T-cell (primary cell): ENCODE results near the gene SLC16A7. TPM values are rescaled to one million over a fixed set of nuclear protein-coding genes. Genes with fewer than 3 reads are reported as not detected.

ENCODE experiments used
- ATAC-seq, 4 experiments: fragments of 200-7000 bp in 3 of 4; fragments of 150-1000 bp in 1 of 4; cut with Tn5 transposase; replicated peaks in 1 of 4; 1 replicate in 3 of 4; 2 replicates in 1 of 4; pipeline ENCODE4 v1.10.0; 2021; ENCODE audit warnings: moderate library complexity in 3 of 4, mild to moderate bottlenecking in 2 of 4, moderate number of reproducible peaks in 1 of 4
- CTCF ChIA-PET, 2 donors: fragments of 300-600 bp; sonication (Branson Sonifier 250); formaldehyde crosslinking; loops; one replicate each; lab custom pipeline; 2022; ENCODE audit warnings: antibody characterized with exemption in 2 of 2; lab: Charles Lee
- POLR2A ChIA-PET, 2 donors: fragments of 300-600 bp; sonication (Branson Sonifier 250); formaldehyde crosslinking; loops; one replicate each; lab custom pipeline; 2022; ENCODE audit warnings: antibody characterized with exemption in 2 of 2; lab: Charles Lee
- DNase-seq, 35 experiments: peaks; one replicate each; pipeline versions ENCODE4 v3.0.0 to v3.0.0-alpha.2; 2013 to 2023
- H3K27ac ChIP-seq: one replicate; pipeline ENCODE4 v1.5.1; 2013; ENCODE audit warnings: low read length
- H3K27me3 ChIP-seq, 2 experiments: replicated peaks in 1 of 2; 1 replicate in 1 of 2; 2 replicates in 1 of 2; pipeline versions ENCODE4 v1.6.1 to v1.7.0; 2013; ENCODE audit warnings: low read length in 1 of 2, mixed read lengths in 1 of 2; ENCODE audit not compliant: control insufficient read depth in 2 of 2, insufficient read depth in 2 of 2; ENCODE audit errors: extremely low read depth in 1 of 2
- H3K36me3 ChIP-seq, 2 donors: 1 replicate in 1 of 2; 2 replicates in 1 of 2; pipeline versions ENCODE4 v1.6.1 to v1.7.0; 2013; ENCODE audit warnings: low read length in 1 of 2; ENCODE audit not compliant: control insufficient read depth in 2 of 2, insufficient read depth in 1 of 2; ENCODE audit errors: extremely low read depth in 1 of 2
- H3K4me1 ChIP-seq, 2 experiments: 1 replicate in 1 of 2; 2 replicates in 1 of 2; pipeline versions ENCODE4 v1.6.1 to v1.7.0; 2013; ENCODE audit warnings: low read length in 2 of 2, mixed read lengths in 1 of 2; ENCODE audit not compliant: insufficient read depth in 2 of 2, control insufficient read depth in 1 of 2; ENCODE audit errors: extremely low read depth in 1 of 2
- H3K4me3 ChIP-seq, 2 donors: 1 replicate in 1 of 2; 2 replicates in 1 of 2; pipeline versions ENCODE4 v1.5.1 to v1.7.0; 2013; ENCODE audit warnings: mild to moderate bottlenecking in 2 of 2, low read length in 1 of 2, moderate library complexity in 1 of 2; ENCODE audit not compliant: control insufficient read depth in 1 of 2; ENCODE audit errors: extremely low read depth in 1 of 2
- H3K9me3 ChIP-seq: 2 replicates; pipeline ENCODE4 v1.7.0; 2013
- H3K27ac Mint-ChIP-seq, 2 donors: one replicate each; pipeline ENCODE4 v1.8.0; 2020 to 2021; ENCODE audit warnings: mild to moderate bottlenecking in 2 of 2, mixed read lengths in 2 of 2
- H3K27me3 Mint-ChIP-seq, 2 donors: one replicate each; pipeline ENCODE4 v1.8.0; 2021 to 2022; ENCODE audit warnings: mixed read lengths in 2 of 2
- H3K36me3 Mint-ChIP-seq: one replicate; pipeline ENCODE4 v1.8.0; 2021; ENCODE audit warnings: mixed read lengths
- H3K4me1 Mint-ChIP-seq, 3 donors: one replicate each; pipeline ENCODE4 v1.8.0; 2020 to 2022; ENCODE audit warnings: mixed read lengths in 3 of 3, mild to moderate bottlenecking in 1 of 3
- H3K4me3 Mint-ChIP-seq, 3 donors: one replicate each; pipeline ENCODE4 v1.8.0; 2020 to 2022; ENCODE audit warnings: mild to moderate bottlenecking in 3 of 3, mixed read lengths in 3 of 3, moderate library complexity in 3 of 3
- H3K9me3 Mint-ChIP-seq, 3 donors: one replicate each; pipeline ENCODE4 v1.8.0; 2020 to 2022; ENCODE audit warnings: mixed read lengths in 3 of 3
- WGBS: methylation state at CpG from one replicate; pipeline ENCODE4 v1.1.5; 2013; ENCODE audit warnings: missing lambda C conversion rate; ENCODE audit not compliant: insufficient coverage; 5-methylcytosine and 5-hydroxymethylcytosine counted together
- total RNA-seq, 35 experiments: library from RNA in 6 of 35; stranded (reverse) in 6 of 35; fragments of 120-200 nt in 1 of 35; gene quantifications; one replicate each; pipeline versions ENCODE4 v1.2.1 to v1.2.4 and lab custom pipeline; 2013 to 2026

The SLC16A7 gene
- total RNA-seq, 5 donors from 2014 or later (not counting 1 experiment from before 2014, with no cell fraction given): 43.3 to 54.6 (median 49.4) TPM

- peaks cover 11 to 22% (median 12%) of the 10 kb centered on the region in 3 donors for H3K9me3 Mint-ChIP-seq
- peaks cover 35% of the 10 kb centered on the region for H3K36me3 Mint-ChIP-seq
- peaks cover 39 to 50% (median 42%) of the 10 kb centered on the region in 3 donors for H3K4me1 Mint-ChIP-seq
- ChIA-PET POLR2A (interaction anchor here in 1 of 2 donors (0.7 kb wide), 1 partner anchor 119 kb away, joined by 3 read pairs; no protein-coding TSS in a partner anchor), CTCF (no interaction called here)
- Histone ChIP-seq H3K27me3 (no peaks in the 10 kb centered on the region), H3K4me3 (no peak overlapping the region), H3K4me1 (peaks cover 0 to 10% of the 10 kb centered on the region in 2 experiments), H3K36me3 (peaks cover 0 to 17% of the 10 kb centered on the region in 2 donors), H3K27ac (no peak overlapping the region), H3K9me3 (peaks cover 2% of the 10 kb centered on the region)
- H3K4me3 Mint-ChIP-seq: no peak overlapping the region
- H3K27me3 Mint-ChIP-seq: no peaks in the 10 kb centered on the region
- H3K27ac Mint-ChIP-seq: no peak overlapping the region
- DNase-seq (no peak), ATAC-seq (no peak)
Observed at GRCh38 chr12:59615392-59616165, 19.8 kb downstream of the SLC16A7 start.

GRCh38 chr12:59619461-59620240 is 23.8 kb downstream of the SLC16A7 start:
- WGBS: no CpG with 5 or more reads among the region's 1 CpG
- Histone ChIP-seq H3K27ac (no peak overlapping the region), H3K36me3 (no peaks in the 10 kb centered on the region), H3K4me3 (no peak overlapping the region), H3K4me1 (peaks cover 0 to 10% of the 10 kb centered on the region in 2 experiments), H3K27me3 (no peaks in the 10 kb centered on the region), H3K9me3 (no peaks in the 10 kb centered on the region)
- no peak for DNase-seq
- H3K4me1 Mint-ChIP-seq: peaks cover 66 to 80% (median 69%) of the 10 kb centered on the region in 3 donors
- POLR2A ChIA-PET: no interaction called here
- no peaks in the 10 kb centered on the region for H3K9me3 Mint-ChIP-seq
- no peak overlapping the region for H3K27ac Mint-ChIP-seq
- no peak overlapping the region for H3K4me3 Mint-ChIP-seq
- H3K27me3 Mint-ChIP-seq: no peaks in the 10 kb centered on the region
- CTCF ChIA-PET: no interaction called here
- H3K36me3 Mint-ChIP-seq: peaks cover 10% of the 10 kb centered on the region
- no peak for ATAC-seq

- Mint-ChIP-seq H3K4me1 (peaks cover 69 to 83% (median 73%) of the 10 kb centered on the region in 3 donors), H3K36me3 (peaks cover 14% of the 10 kb centered on the region), H3K27me3 (no peaks in the 10 kb centered on the region), H3K9me3 (no peaks in the 10 kb centered on the region), H3K4me3 (no peak overlapping the region), H3K27ac (no peak overlapping the region)
- Histone ChIP-seq H3K27me3 (no peaks in the 10 kb centered on the region), H3K27ac (no peak overlapping the region), H3K9me3 (no peaks in the 10 kb centered on the region), H3K4me3 (no peak overlapping the region), H3K4me1 (peaks cover 0 to 10% of the 10 kb centered on the region in 2 experiments), H3K36me3 (no peaks in the 10 kb centered on the region)
- 86% methylated on average over 3 of the region's 3 CpGs for WGBS
- POLR2A ChIA-PET: no interaction called here
- ATAC-seq (no peak), DNase-seq (no peak)
- CTCF ChIA-PET: interaction anchor here in 1 of 2 donors (1.0 kb wide), 1 partner anchor 24 kb away, joined by 3 read pairs; the partner anchor contains the start of gene SLC16A7
Observed at GRCh38 chr12:59620326-59620725, 24.5 kb downstream of the SLC16A7 start.

- WGBS: no CpG with 5 or more reads among the region's 1 CpG
- CTCF ChIA-PET: no interaction called here
- no peaks in the 10 kb centered on the region for H3K9me3 Mint-ChIP-seq
- no peak overlapping the region for H3K4me3 ChIP-seq
- no peaks in the 10 kb centered on the region for H3K9me3 ChIP-seq
- DNase-seq (no peak), ATAC-seq (no peak)
- H3K27me3 Mint-ChIP-seq: no peaks in the 10 kb centered on the region
- H3K36me3 Mint-ChIP-seq: peaks cover 32% of the 10 kb centered on the region
- peaks cover 0 to 2% of the 10 kb centered on the region in 2 experiments for H3K4me1 ChIP-seq
- H3K4me3 Mint-ChIP-seq: no peak overlapping the region
- POLR2A ChIA-PET: no interaction called here
- H3K27ac Mint-ChIP-seq: no peak overlapping the region
- H3K4me1 Mint-ChIP-seq: peaks cover 67 to 76% (median 74%) of the 10 kb centered on the region in 3 donors
- H3K27me3 ChIP-seq: no peaks in the 10 kb centered on the region
- no peaks in the 10 kb centered on the region for H3K36me3 ChIP-seq
- no peak overlapping the region for H3K27ac ChIP-seq
Observed at GRCh38 chr12:59624732-59625460, 29.1 kb downstream of the SLC16A7 start.

GRCh38 chr12:59626382-59626781 is 30.6 kb downstream of the SLC16A7 start:
- DNase-seq (no peak), ATAC-seq (no peak)
- Mint-ChIP-seq H3K4me3 (no peak overlapping the region), H3K27me3 (no peaks in the 10 kb centered on the region), H3K36me3 (peaks cover 34% of the 10 kb centered on the region), H3K27ac (no peak overlapping the region), H3K9me3 (no peaks in the 10 kb centered on the region), H3K4me1 (peaks cover 60 to 73% (median 66%) of the 10 kb centered on the region in 3 donors)
- Histone ChIP-seq H3K27ac (no peak overlapping the region), H3K4me1 (no peaks in the 10 kb centered on the region), H3K36me3 (no peaks in the 10 kb centered on the region), H3K9me3 (no peaks in the 10 kb centered on the region), H3K27me3 (no peaks in the 10 kb centered on the region), H3K4me3 (no peak overlapping the region)
- WGBS: no CpG with 5 or more reads among the region's 1 CpG
- ChIA-PET CTCF (no interaction called here), POLR2A (no interaction called here)

- H3K4me3 Mint-ChIP-seq: no peak overlapping the region
- no peaks in the 10 kb centered on the region for H3K27me3 ChIP-seq
- no peaks in the 10 kb centered on the region for H3K27me3 Mint-ChIP-seq
- H3K4me1 Mint-ChIP-seq: peaks cover 61 to 74% (median 69%) of the 10 kb centered on the region in 3 donors
- no peak overlapping the region for H3K27ac Mint-ChIP-seq
- CTCF ChIA-PET: interaction anchor here in 1 of 2 donors (0.9 kb wide), 1 partner anchor 58 kb away, joined by 3 read pairs; no protein-coding TSS in a partner anchor
- peaks cover 38% of the 10 kb centered on the region for H3K36me3 Mint-ChIP-seq
- DNase-seq: no peak
- no peaks in the 10 kb centered on the region for H3K9me3 ChIP-seq
- no peak overlapping the region for H3K4me3 ChIP-seq
- POLR2A ChIA-PET: no interaction called here
- no peaks in the 10 kb centered on the region for H3K9me3 Mint-ChIP-seq
- H3K36me3 ChIP-seq: no peaks in the 10 kb centered on the region
- no peaks in the 10 kb centered on the region for H3K4me1 ChIP-seq
- H3K27ac ChIP-seq: no peak overlapping the region
- no peak for ATAC-seq
Observed at GRCh38 chr12:59627582-59627981, 31.8 kb downstream of the SLC16A7 start.
